Progenitor cell of endocrine pancreas (in vitro differentiated cells): ENCODE data around the gene PIM3. TPM values are rescaled to one million over a fixed set of nuclear protein-coding genes. Genes with fewer than 3 reads are reported as not detected.

Experiments
- DNase-seq: peaks from one replicate; pipeline ENCODE4 v3.0.0; 2021; ENCODE audit warnings: low spot score; ENCODE audit not compliant: unreplicated experiment
- H3K27ac Mint-ChIP-seq: 2 replicates; pipeline ENCODE4 v1.8.0; 2021; ENCODE audit warnings: mild to moderate bottlenecking, moderate library complexity, mixed read lengths
- H3K27me3 Mint-ChIP-seq: 2 replicates; pipeline ENCODE4 v1.8.0; 2021; ENCODE audit warnings: mixed read lengths
- H3K36me3 Mint-ChIP-seq: 2 replicates; pipeline ENCODE4 v1.8.0; 2022; ENCODE audit warnings: mixed read lengths; ENCODE audit not compliant: insufficient read depth
- H3K4me1 Mint-ChIP-seq: 2 replicates; pipeline ENCODE4 v1.8.0; 2021; ENCODE audit warnings: low read depth, mixed read lengths
- H3K4me3 Mint-ChIP-seq: 2 replicates; pipeline ENCODE4 v1.8.0; 2021; ENCODE audit warnings: low read depth, mild to moderate bottlenecking, moderate library complexity, mixed read lengths
- H3K9me3 Mint-ChIP-seq: 2 replicates; pipeline ENCODE4 v1.8.0; 2021; ENCODE audit warnings: low read depth, mixed read lengths
- CTCF ChIP-seq: fragments of 200-600 bp; sonication (generic); IDR thresholded peaks from one replicate; pipeline ENCODE4 v1.5.0; 2021; ENCODE audit warnings: antibody characterized with exemption, mild to moderate bottlenecking; ENCODE audit not compliant: unreplicated experiment
- long read RNA-seq: library from polyadenylated mRNA; unstranded; transcript quantifications from one replicate; pipeline ENCODE4 v2.0.0, GENCODE V29; 2020
- total RNA-seq: library from RNA; stranded (reverse); gene quantifications from 2 replicates; pipeline ENCODE4 v1.2.1, GENCODE V29; 2021

The PIM3 gene
- 17.4 and 19.0 TPM in 2 replicates for total RNA-seq
- long read RNA-seq, result 0 reads

DNA sequence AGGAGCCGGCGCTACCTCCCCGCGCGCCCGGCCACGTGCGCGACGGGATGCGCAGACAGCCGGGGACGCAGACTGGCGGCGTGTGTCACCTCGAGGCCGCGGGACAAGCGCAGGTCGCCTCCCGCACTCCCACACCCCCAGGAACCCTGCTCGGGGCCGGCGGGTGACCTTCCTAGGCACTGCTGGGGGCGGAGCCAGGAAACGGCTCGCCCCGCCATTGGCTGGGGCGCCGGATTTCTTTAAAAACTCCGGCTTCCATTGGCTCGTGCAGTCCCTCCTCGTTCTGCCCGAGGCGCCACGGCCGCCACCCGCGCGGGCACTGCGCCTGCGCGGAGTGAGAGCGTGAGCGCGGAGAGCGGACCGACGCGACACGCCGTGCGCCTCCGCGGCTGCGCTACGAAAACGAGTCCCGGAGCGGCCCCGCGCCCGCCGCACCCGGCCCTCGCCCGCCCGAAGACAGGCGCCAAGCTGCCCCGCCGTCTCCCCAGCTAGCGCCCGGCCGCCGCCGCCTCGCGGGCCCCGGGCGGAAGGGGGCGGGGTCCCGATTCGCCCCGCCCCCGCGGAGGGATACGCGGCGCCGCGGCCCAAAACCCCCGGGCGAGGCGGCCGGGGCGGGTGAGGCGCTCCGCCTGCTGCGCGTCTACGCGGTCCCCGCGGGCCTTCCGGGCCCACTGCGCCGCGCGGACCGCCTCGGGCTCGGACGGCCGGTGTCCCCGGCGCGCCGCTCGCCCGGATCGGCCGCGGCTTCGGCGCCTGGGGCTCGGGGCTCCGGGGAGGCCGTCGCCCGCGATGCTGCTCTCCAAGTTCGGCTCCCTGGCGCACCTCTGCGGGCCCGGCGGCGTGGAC, at the start of gene PIM3:
Gene PIM3, plus strand, starts transcription at position 614 of the 846 bp plus-strand sequence. Its CDS starts 176 bp downstream, at position 790.
- DNase-seq, result peak; percentile 87
- no peaks in the 10 kb centered on the region for H3K27me3 Mint-ChIP-seq
- H3K27ac Mint-ChIP-seq, result peak within 1 kb of the TSS; percentile 86
- no peaks in the 10 kb centered on the region for H3K4me1 Mint-ChIP-seq
- no peaks in the 10 kb centered on the region for H3K9me3 Mint-ChIP-seq
- peak within 1 kb of the TSS; percentile 80 for H3K4me3 Mint-ChIP-seq
- peaks cover 2% of the 10 kb centered on the region for H3K36me3 Mint-ChIP-seq
- no peak for TF ChIP-seq CTCF

GRCh38 chr22:49911881-49912625, 48.5 kb upstream of the PIM3 start:
- no peak for DNase-seq
- no peak overlapping the region for H3K27ac Mint-ChIP-seq
- no peaks in the 10 kb centered on the region for H3K9me3 Mint-ChIP-seq
- no peaks in the 10 kb centered on the region for H3K4me1 Mint-ChIP-seq
- H3K27me3 Mint-ChIP-seq, result no peaks in the 10 kb centered on the region
- no peak for TF ChIP-seq CTCF
- H3K36me3 Mint-ChIP-seq, result peaks cover 5% of the 10 kb centered on the region
- no peak overlapping the region for H3K4me3 Mint-ChIP-seq

DNA sequence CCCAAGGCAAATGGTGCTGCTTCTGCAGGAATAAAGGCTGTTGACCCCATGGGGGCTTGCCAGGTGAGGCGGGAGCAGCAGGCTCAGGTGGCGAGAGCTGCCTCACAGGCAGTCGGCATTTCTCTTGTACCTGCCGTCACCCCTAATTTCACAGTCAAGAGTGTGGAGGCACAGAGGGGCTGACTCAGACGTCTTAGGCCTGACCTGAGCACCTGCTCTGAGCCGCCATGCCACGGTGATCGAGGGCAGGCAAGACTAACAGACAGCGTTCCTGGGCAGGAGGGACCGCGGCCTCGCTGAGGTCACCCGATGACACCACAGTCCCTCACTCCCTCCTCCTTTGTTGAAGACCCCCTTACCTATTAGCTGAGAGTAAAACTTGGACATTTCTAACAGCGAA, 47.5 kb upstream of the PIM3 start:
- no peak overlapping the region for H3K27ac Mint-ChIP-seq
- TF ChIP-seq CTCF, result no peak
- H3K9me3 Mint-ChIP-seq, result no peaks in the 10 kb centered on the region
- no peaks in the 10 kb centered on the region for H3K27me3 Mint-ChIP-seq
- H3K4me3 Mint-ChIP-seq, result no peak overlapping the region
- no peak for DNase-seq
- H3K36me3 Mint-ChIP-seq, result no peaks in the 10 kb centered on the region
- H3K4me1 Mint-ChIP-seq, result peaks cover 3% of the 10 kb centered on the region

- Mint-ChIP-seq H3K9me3 (no peaks in the 10 kb centered on the region), H3K4me3 (no peak overlapping the region), H3K27me3 (no peaks in the 10 kb centered on the region), H3K4me1 (peaks cover 3% of the 10 kb centered on the region), H3K36me3 (no peaks in the 10 kb centered on the region), H3K27ac (no peak overlapping the region)
- DNase-seq, result no peak
- no peak for TF ChIP-seq CTCF
Measured at GRCh38 chr22:49913446-49913845, 47.1 kb upstream of the PIM3 start.

GRCh38 chr22:49914256-49914655, 46.3 kb upstream of the PIM3 start:
- no peak for TF ChIP-seq CTCF
- H3K9me3 Mint-ChIP-seq, result no peaks in the 10 kb centered on the region
- DNase-seq, result no peak
- H3K36me3 Mint-ChIP-seq, result no peaks in the 10 kb centered on the region
- no peak overlapping the region for H3K4me3 Mint-ChIP-seq
- H3K27me3 Mint-ChIP-seq, result no peaks in the 10 kb centered on the region
- peaks cover 3% of the 10 kb centered on the region for H3K4me1 Mint-ChIP-seq
- H3K27ac Mint-ChIP-seq, result no peak overlapping the region
